ENCODE data around the gene CIAO2B.

The CIAO2B gene

DNA sequence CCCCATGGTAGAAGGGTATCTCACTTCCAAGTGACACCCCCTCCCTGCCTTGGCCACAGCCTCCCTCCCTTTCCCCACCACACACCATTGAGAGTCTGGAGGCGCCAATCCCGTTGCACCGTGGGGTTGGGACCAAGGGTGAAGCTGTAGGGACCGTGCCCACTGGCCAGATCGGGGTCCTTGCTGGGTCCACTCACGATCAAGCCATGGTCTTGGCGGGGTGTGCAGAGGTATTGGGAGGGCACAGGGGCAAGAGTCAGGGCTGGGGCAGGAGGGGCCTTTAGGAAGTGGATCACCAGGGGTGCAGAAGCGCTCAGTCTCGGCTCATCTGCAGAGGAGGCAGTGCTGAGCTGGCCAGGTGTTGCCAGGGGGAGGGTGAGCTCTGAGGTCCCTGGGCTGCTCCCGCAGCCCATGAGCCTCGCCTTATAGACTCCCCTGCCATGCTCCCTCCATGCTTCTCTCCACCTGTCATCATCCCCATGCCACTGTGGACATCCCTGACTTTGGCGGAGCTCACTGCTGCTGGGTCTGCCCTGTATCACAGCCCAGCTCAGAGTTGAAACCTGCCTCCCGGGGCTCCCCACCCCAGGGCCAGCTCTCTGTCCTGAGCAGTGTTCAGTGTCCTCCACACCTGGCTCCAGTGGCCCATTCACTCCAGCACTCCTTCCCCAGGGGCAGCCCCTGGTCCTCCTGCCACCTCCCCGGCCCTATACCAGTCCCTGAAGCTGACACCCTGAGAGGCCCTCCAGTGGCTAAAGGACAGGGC is 23.8 kb downstream of the CIAO2B start:
- CTCF ChIA-PET, result interaction anchor here (0.6 to 2.1 kb wide), 13 partner anchors 8 to 47 kb away, joined by 3 to 12 read pairs (median 3); partner anchors contain the start of genes CDH16 and PDP2
- TF ChIP-seq FOXM1 (IDR thresholded peaks at IDR 0.05; ENCODE audit: borderline replicate concordance), result no peak
- TF ChIP-seq TARDBP (IDR thresholded peaks at IDR 0.05), result no peak
- no peak for TF ChIP-seq ARNT (IDR thresholded peaks at IDR 0.05)
- TF ChIP-seq PKNOX1 (IDR thresholded peaks at IDR 0.05), result no peak
- TF ChIP-seq HDGF (IDR thresholded peaks at IDR 0.05; ENCODE audit: borderline replicate concordance), result no peak
- no peak for TF ChIP-seq ELF4 (IDR thresholded peaks at IDR 0.05)
- no peak for TF ChIP-seq LEF1 (IDR thresholded peaks at IDR 0.05; ENCODE audit: borderline replicate concordance)
- no peak for TF ChIP-seq L3MBTL2 (conservative IDR thresholded peaks at IDR 0.05)
- TF ChIP-seq CTBP1 (IDR thresholded peaks at IDR 0.05; ENCODE audit: borderline replicate concordance), result no peak
- TF ChIP-seq FOXA1 (IDR thresholded peaks at IDR 0.05), result no peak
- no peak for TF ChIP-seq NFRKB (IDR thresholded peaks at IDR 0.05)
- TF ChIP-seq SP1 (IDR thresholded peaks at IDR 0.05), result no peak
- TF ChIP-seq FOXK2 (IDR thresholded peaks at IDR 0.05), result no peak
- TF ChIP-seq ZNF384 (IDR thresholded peaks at IDR 0.05), result no peak
- no peak for TF ChIP-seq BHLHE40 (IDR thresholded peaks at IDR 0.05; ENCODE audit: borderline replicate concordance)
- no peak for TF ChIP-seq SUZ12 (IDR thresholded peaks at IDR 0.05)
- no peak for DNase-seq (ENCODE audit: extremely low spot score)
- POLR2A ChIA-PET, result interaction anchor here (1.4 to 1.6 kb wide), 2 partner anchors 9 to 79 kb away, joined by 3 to 4 read pairs; partner anchors contain the start of gene NAE1

DNA sequence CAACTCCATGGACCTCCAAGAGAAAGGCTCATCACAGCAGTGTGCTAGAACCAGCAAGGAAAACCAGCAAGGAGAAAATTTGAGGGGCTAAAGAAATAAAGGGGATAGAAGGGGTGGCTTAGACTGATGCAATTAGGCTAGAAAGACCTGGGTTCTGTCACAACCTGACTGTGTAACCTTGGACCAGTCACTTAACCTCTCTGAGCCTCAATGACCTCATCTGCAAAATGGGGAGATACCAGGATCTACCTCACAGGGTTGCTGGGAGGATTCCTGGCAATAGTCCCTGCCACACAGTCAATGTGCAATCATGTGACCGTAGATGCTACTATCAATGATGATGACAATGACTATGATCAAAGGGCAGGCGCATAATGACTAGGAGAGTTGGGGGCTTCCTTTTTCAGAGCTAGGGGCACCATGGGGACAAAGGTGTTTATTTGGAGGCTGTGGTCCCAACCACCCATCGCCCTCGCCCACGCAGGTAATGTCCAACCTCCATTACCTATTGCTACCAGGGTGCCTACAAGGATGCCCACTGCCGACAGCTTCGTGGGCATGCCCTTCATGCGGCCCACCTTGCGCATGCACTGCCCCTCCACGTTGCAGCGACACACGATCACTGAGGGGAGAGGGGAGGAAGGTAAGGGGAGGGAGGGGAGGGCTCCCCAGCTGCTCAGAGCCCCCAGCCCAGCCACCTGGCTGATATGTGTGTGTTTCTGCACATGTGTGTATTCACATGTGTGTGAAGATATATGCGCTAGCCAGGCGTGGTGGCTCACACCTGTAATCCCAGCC is 25.2 kb downstream of the CIAO2B start:
- POLR2A ChIA-PET, result no interaction called here
- TF ChIP-seq FOXM1 (IDR thresholded peaks at IDR 0.05; ENCODE audit: borderline replicate concordance) (no peak), FOXK2 (IDR thresholded peaks at IDR 0.05) (no peak), BHLHE40 (IDR thresholded peaks at IDR 0.05; ENCODE audit: borderline replicate concordance) (no peak), CTBP1 (IDR thresholded peaks at IDR 0.05; ENCODE audit: borderline replicate concordance) (no peak), L3MBTL2 (conservative IDR thresholded peaks at IDR 0.05) (no peak), NFRKB (IDR thresholded peaks at IDR 0.05) (no peak), LEF1 (IDR thresholded peaks at IDR 0.05; ENCODE audit: borderline replicate concordance) (no peak), ARNT (IDR thresholded peaks at IDR 0.05) (no peak), FOXA1 (IDR thresholded peaks at IDR 0.05) (no peak), HDGF (IDR thresholded peaks at IDR 0.05; ENCODE audit: borderline replicate concordance) (no peak), ZNF384 (IDR thresholded peaks at IDR 0.05) (no peak), TARDBP (IDR thresholded peaks at IDR 0.05) (no peak), SUZ12 (IDR thresholded peaks at IDR 0.05) (no peak), PKNOX1 (IDR thresholded peaks at IDR 0.05) (no peak)
- DNase-seq (ENCODE audit: extremely low spot score), result no peak
- CTCF ChIA-PET, result interaction anchor here (1.1 to 2.1 kb wide), 8 partner anchors 8 to 49 kb away, joined by 3 to 12 read pairs (median 6); partner anchors contain the start of genes CDH16 and PDP2

DNA sequence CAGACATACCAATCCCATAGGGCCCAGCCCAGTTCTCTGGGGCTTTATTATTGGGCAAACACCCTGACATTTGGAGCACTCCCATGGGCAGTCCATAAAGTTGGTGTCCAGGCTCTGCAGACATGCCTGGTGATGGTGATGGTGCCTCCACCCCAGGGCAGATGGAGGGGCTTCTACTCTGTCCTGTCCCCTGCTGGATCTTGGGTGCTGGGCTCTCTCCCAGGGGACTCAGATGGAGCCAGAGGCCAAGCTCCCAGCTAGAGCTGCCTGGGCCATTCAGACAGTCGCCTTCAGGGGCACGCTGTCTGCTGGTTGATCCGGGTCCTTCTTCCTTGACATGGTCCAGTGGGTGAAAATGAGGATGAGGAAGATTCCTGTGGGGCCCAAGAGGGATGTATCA is 26.1 kb downstream of the CIAO2B start:
- CTCF ChIA-PET, result no interaction called here
- POLR2A ChIA-PET, result no interaction called here
- no peak for TF ChIP-seq SUZ12 (IDR thresholded peaks at IDR 0.05)
- no peak for TF ChIP-seq SP1 (IDR thresholded peaks at IDR 0.05)
- no peak for TF ChIP-seq ARNT (IDR thresholded peaks at IDR 0.05)
- TF ChIP-seq TARDBP (IDR thresholded peaks at IDR 0.05), result no peak
- TF ChIP-seq CTBP1 (IDR thresholded peaks at IDR 0.05; ENCODE audit: borderline replicate concordance), result no peak
- TF ChIP-seq NFRKB (IDR thresholded peaks at IDR 0.05), result no peak
- no peak for DNase-seq (ENCODE audit: extremely low spot score)

DNA sequence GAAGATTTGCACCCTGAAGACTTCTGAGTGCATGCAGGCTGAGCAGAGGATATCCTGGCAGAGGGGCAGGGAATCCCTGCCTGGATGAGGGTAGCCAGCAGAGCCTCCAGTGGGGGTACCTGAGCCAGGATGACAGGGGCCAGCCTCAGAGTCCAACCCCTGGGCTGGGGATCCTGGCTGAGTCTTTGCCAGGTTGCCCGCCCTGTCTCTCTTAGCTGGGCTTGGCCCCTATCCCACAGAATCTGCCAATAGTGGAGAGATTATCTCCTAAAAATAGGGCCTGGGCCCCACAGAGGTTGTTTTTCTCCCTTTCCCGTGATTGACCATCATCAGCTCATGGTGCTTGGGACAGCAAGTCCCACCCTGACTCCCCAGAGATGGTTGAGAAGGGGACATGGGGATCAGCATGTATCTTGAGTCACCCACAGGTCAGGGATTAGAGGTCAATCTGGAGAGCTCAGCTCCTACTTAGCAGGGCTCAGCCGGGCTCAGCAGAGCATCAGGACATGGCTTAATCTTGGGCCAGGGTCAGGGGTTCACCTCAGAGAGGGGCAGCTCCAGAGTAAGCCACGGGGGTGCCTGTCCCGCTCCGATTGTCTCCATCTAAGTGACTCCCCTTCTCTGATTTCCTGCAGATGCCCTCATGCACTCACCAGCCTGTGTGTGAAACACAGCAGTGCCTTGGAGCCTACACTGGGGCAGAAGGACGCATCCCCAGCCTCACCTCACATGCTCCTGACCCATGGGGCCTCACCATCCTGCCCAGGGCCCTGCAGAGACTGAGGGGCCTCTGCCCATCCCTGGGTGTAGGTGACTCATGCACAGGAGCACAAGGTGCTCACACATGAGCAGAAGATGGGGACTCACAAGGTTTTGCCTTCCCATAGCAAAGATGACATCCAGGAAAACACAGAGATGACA is 27.0 kb downstream of the CIAO2B start:
- no peak for DNase-seq (ENCODE audit: extremely low spot score)
- TF ChIP-seq PKNOX1 (IDR thresholded peaks at IDR 0.05) (no peak), FOXK2 (IDR thresholded peaks at IDR 0.05) (no peak), L3MBTL2 (conservative IDR thresholded peaks at IDR 0.05) (no peak), BHLHE40 (IDR thresholded peaks at IDR 0.05; ENCODE audit: borderline replicate concordance) (no peak), ELF4 (IDR thresholded peaks at IDR 0.05) (no peak), SUZ12 (IDR thresholded peaks at IDR 0.05) (no peak), FOXA1 (IDR thresholded peaks at IDR 0.05) (no peak), LEF1 (IDR thresholded peaks at IDR 0.05; ENCODE audit: borderline replicate concordance) (no peak), HDGF (IDR thresholded peaks at IDR 0.05; ENCODE audit: borderline replicate concordance) (no peak), ZNF384 (IDR thresholded peaks at IDR 0.05) (no peak)
- ChIA-PET POLR2A (no interaction called here), CTCF (no interaction called here)
